Neutrophil (primary cell): Measurements from ENCODE around the gene PAN2.
"Not testable (repeated sequence)": the region's sequence is repeated elsewhere in the genome, so short reads cannot be mapped to it uniquely, and the experiment has no call there.

Experiments used
- H3K27ac ChIP-seq: fragments of 200-600 bp; sonication (generic); 2 replicates; pipeline ENCODE4 v1.5.1; 2016; ENCODE audit warnings: mild to moderate bottlenecking, moderate library complexity
- H3K27me3 ChIP-seq: fragments of 200-600 bp; sonication (generic); 2 replicates; pipeline ENCODE4 v1.6.0; 2016; ENCODE audit warnings: mild to moderate bottlenecking
- H3K36me3 ChIP-seq: fragments of 200-600 bp; sonication (generic); 2 replicates; pipeline ENCODE4 v1.5.1; 2017
- H3K4me1 ChIP-seq, 2 experiments: fragments of 200-600 bp in 1 of 2; sonication (generic) in 1 of 2; 1 replicate in 1 of 2; 2 replicates in 1 of 2; pipeline versions ENCODE4 v1.5.1 to v1.6.1; 2013 to 2016; ENCODE audit warnings: low read depth in 1 of 2, low read length in 1 of 2, mild to moderate bottlenecking in 1 of 2, moderate library complexity in 1 of 2; ENCODE audit not compliant: control insufficient read depth in 1 of 2, insufficient read depth in 1 of 2
- H3K4me3 ChIP-seq, 2 experiments: fragments of 200-600 bp in 1 of 2; sonication (generic) in 1 of 2; 1 replicate in 1 of 2; 2 replicates in 1 of 2; pipeline ENCODE4 v1.5.1; 2013 to 2016; ENCODE audit warnings: low read depth in 1 of 2, low read length in 1 of 2, mild to moderate bottlenecking in 1 of 2, moderate library complexity in 1 of 2
- H3K9me3 ChIP-seq: fragments of 200-600 bp; sonication (generic); 2 replicates; pipeline ENCODE4 v1.5.1; 2016
- TF ChIP-seq, protein P1 (sequence below): fragments of 200-600 bp; sonication (generic); IDR thresholded peaks from 2 replicates; pipeline ENCODE4 v1.5.1; 2016; ENCODE audit warnings: antibody characterized with exemption

PAN2 gene

DNA sequence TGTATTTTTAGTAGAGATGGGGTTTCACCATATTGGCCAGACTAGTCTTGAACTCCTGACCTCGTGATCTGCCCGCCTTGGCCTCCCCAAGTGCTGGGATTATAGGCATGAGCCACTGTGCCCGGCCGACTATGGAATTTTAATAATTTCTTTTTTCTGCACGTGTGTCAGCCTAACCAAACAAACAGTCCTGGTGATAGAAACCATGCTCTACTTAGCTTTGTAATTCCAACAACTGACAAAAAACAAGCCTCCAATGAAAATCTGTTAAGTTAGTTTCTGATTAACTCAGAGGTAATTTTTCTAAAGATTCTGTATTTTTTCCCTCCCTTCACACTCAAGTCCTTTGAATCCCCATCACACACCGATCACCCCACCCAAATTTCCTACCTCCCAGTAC is 51.8 kb downstream of the PAN2 start:
- H3K4me3 ChIP-seq, result no peak overlapping the region
- H3K4me1 ChIP-seq, result peaks cover 8 to 16% of the 10 kb centered on the region in 2 experiments
- H3K27me3 ChIP-seq, result no peaks in the 10 kb centered on the region
- peaks cover 81% of the 10 kb centered on the region for H3K36me3 ChIP-seq
- no peaks in the 10 kb centered on the region for H3K9me3 ChIP-seq
- H3K27ac ChIP-seq, result no peak overlapping the region
- TF ChIP-seq, protein P1, sequence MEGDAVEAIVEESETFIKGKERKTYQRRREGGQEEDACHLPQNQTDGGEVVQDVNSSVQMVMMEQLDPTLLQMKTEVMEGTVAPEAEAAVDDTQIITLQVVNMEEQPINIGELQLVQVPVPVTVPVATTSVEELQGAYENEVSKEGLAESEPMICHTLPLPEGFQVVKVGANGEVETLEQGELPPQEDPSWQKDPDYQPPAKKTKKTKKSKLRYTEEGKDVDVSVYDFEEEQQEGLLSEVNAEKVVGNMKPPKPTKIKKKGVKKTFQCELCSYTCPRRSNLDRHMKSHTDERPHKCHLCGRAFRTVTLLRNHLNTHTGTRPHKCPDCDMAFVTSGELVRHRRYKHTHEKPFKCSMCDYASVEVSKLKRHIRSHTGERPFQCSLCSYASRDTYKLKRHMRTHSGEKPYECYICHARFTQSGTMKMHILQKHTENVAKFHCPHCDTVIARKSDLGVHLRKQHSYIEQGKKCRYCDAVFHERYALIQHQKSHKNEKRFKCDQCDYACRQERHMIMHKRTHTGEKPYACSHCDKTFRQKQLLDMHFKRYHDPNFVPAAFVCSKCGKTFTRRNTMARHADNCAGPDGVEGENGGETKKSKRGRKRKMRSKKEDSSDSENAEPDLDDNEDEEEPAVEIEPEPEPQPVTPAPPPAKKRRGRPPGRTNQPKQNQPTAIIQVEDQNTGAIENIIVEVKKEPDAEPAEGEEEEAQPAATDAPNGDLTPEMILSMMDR, result no peak

DNA sequence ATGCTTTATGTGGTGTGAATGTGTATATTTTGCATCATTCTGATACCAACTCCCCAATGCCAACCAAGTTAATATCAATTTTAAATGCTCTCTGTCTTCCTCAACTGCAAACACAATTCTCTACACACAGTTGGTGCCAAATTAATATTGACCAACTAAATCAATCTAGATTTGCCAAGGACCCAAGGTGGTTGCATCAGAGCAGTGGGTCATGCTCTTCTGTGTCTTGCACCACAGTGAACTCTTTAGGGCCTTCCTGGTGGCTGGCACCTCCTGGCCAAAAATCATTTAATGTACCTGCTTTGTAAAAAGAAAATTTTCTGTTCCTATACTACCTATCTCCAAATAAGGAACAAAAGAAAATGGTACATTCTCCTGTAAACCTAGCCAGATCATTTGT is 53.0 kb downstream of the PAN2 start:
- Histone ChIP-seq H3K4me1 (peaks cover 0 to 6% of the 10 kb centered on the region in 2 experiments), H3K4me3 (no peak overlapping the region), H3K36me3 (peaks cover 91% of the 10 kb centered on the region), H3K27me3 (no peaks in the 10 kb centered on the region), H3K27ac (peak overlapping the region; percentile 16), H3K9me3 (no peaks in the 10 kb centered on the region)
- TF ChIP-seq, protein P1, result no peak

- TF ChIP-seq, protein P1, result no peak
- peaks cover 99% of the 10 kb centered on the region for H3K36me3 ChIP-seq
Measured at GRCh38 chr12:56278905-56279304, 54.9 kb downstream of the PAN2 start.

GRCh38 chr12:56274299-56274698 is 59.5 kb downstream of the PAN2 start:
- H3K4me3 ChIP-seq, result no peak overlapping the region
- peak overlapping the region; percentile 48 for H3K27ac ChIP-seq
- H3K9me3 ChIP-seq, result no peaks in the 10 kb centered on the region
- H3K27me3 ChIP-seq, result no peaks in the 10 kb centered on the region
- peaks cover 94% of the 10 kb centered on the region for H3K36me3 ChIP-seq
- H3K4me1 ChIP-seq, result no peaks in the 10 kb centered on the region
- TF ChIP-seq, protein P1, result no peak

More at GRCh38 chr12:56278905-56279304, 54.9 kb downstream of the PAN2 start:
- no peak overlapping the region for H3K27ac ChIP-seq
- H3K4me3 ChIP-seq, result no peak overlapping the region
- no peaks in the 10 kb centered on the region for H3K27me3 ChIP-seq
- H3K9me3 ChIP-seq, result no peaks in the 10 kb centered on the region
- H3K4me1 ChIP-seq, result no peaks in the 10 kb centered on the region

DNA sequence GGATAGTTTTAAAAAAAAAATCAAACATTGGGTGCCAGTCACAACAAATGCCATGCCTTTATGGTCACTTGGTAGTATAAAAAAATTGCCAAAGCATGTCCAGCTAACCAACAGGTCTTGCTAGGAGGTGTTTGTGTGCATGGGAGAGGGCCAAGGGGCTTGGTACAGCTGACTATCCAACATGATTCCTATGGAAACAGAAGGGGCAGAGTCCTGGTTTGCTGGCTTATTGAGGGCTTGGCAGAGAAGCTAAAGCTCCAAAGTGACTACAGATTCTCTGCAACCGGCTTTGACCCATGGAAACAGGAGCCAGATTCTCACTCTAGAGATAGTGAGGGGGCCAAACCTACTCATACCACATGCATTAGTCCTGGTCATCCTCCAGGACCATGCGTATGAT is 61.3 kb downstream of the PAN2 start:
- H3K4me1 ChIP-seq, H3K4me3 ChIP-seq, H3K9me3 ChIP-seq, H3K27me3 ChIP-seq, H3K27ac ChIP-seq: not testable (repeated sequence)
- peaks cover 76% of the 10 kb centered on the region for H3K36me3 ChIP-seq

- H3K9me3 ChIP-seq, result no peaks in the 10 kb centered on the region
- peaks cover 63% of the 10 kb centered on the region for H3K36me3 ChIP-seq
- no peaks in the 10 kb centered on the region for H3K27me3 ChIP-seq
- peaks cover 12 to 16% of the 10 kb centered on the region in 2 experiments for H3K4me1 ChIP-seq
- no peak overlapping the region for H3K27ac ChIP-seq
- TF ChIP-seq, protein P1, result no peak
- H3K4me3 ChIP-seq, result no peak overlapping the region
Measured at GRCh38 chr12:56271031-56271430, 62.8 kb downstream of the PAN2 start.
